ENCODE data around the gene FAM53A.
"Not testable (repeated sequence)": the region's sequence is repeated elsewhere in the genome, so short reads cannot be mapped to it uniquely, and the experiment has no call there.

The FAM53A gene

GRCh38 chr4:1618438-1618837 lies 65.7 kb downstream of the FAM53A start:
- DNase-seq, result no peak

DNA sequence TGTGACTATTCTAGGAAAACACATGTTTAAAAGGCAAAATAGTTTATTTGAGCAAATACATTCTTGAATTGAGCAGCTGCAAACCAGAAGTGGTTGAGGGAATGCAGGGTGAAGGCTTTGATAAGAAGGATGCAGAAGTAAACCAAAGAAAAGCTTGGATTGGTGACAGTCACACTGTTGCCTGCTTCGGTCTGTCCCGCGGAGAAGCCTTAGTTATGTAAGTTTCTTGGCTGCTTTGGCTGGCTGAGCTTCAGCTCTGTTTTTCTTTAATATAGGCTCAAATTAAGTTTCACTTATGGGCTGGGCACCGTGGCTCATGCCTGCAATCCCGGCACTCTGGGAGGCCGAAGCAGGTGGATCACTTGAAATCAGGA lies 67.6 kb downstream of the FAM53A start:
- no peak for DNase-seq

DNA sequence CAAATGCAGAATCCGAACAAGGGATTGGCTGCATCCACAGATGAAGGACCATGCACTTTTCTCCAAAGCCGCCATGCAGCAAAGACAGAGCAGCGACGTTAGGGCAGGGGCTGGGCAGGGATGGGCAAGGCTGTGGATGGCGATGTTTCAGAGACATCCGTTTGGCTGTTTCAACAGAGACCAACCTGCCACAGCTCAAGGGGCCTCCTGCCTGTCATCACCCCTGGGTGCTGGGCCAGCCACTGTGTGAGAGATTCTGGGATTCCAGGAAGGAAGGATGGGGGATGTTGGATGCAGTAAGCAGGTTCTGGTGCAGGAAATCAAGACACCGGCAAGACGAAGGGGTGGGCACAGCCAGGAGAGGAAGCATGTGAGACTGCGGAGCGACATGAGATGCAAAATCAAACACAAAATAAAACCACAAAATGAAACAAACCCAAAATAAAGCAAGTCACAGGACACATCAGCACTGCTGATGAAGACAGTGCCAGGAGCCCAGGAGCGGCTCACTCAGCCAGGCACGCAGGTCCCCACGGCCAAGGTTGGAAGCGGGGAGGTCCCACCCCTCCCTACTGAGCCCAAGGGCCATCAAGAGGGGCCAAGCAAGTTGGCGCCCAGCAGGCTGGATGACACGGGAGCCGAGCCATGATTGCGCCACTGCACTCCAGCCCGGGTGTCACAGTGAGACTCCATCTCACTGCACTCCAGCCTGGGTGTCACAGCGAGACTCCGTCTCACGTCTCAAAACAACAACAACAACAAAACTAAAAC lies 68.1 kb downstream of the FAM53A start:
- no peak for DNase-seq

DNA sequence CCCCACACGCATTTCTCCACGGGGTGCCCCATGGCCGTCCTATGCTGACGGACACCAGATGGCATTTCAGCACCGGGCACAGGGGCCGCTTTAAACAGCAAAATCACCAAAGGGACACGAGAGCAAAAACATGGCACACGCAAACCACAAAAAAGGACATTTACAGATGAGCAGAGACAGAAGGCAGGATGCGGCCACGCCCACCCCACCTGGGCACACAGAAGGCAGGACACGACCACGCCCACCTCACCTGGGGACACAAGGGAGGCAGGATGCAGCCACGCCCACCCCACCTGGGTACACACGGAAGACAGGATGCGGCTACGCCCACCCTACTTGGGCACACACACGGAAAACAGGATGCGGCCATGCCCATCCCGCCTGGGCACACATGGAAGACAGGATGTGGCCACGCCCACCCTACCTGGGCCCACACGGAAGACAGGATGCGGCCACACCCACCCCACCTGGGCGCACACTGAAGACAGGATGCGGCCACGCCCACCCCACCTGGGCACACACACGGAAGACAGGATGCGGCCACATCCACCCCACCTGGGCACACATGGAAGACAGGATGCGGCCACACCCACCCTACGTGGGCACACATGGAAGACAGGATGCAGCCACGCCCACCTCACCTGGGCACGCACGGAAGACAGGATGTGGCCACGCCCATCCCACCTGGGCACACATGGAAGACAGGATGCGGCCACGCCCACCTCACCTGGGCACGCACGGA lies 69.1 kb downstream of the FAM53A start:
- DNase-seq, result no peak

DNA sequence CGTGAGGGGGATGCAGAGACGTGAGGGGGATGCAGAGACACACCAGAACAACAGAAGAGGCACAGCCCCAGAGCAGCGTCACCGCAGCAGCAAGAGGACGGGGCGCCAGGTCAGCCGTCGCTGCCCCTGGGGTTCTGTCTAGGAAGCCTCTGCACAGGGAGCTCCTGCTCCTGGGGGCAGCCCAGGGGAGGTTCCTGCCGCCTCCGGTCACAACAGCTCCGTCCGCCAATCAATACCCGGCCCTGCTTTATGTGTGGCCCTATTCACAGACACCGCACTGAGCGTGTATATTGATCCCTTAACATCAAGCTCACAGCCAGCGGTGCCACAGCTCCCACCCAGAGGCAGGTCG lies 69.6 kb downstream of the FAM53A start:
- no peak for DNase-seq

DNA sequence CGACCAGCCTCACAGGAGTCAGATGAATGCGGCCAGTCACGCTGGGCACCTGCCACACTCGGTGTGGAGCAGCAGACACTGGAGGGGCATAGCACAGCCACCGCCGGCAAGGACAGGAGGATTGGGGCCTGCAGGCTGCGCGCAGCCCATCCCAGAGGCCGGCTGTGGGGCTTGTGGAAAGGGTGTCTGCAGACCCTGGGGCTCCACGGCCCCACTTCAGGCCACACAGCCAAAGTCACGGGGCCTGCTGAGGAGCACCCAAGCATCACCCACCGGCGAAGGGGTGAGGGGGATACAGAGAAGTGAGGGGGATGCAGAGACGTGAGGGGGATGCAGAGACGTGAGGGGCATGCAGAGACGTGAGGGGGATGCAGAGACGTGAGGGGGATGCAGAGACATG lies 70.1 kb downstream of the FAM53A start:
- DNase-seq, result no peak

- no peak for DNase-seq
Observed at GRCh38 chr4:1613099-1613495, 71.0 kb downstream of the FAM53A start.

GRCh38 chr4:1612278-1613098 lies 71.6 kb downstream of the FAM53A start:
- no peak for DNase-seq

DNA sequence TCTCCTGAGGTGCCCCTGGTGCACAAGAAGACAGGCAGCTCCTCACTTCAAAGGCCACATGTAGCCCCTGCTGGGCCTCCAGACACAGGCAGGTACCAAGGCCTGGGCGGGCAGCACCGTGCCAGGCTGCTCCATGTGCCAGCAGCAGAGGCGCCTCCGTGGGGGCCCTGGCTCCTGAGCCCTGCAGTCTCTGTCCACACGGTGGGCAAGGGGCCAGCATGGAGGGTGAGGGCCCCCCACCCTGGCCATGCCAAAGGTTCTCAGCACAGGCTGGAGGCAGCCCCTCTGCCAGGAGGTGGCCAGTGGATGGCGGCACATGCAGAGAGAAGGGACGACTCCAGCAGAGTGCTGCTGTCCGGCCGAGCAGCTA lies 72.6 kb downstream of the FAM53A start:
- no peak for DNase-seq

DNA sequence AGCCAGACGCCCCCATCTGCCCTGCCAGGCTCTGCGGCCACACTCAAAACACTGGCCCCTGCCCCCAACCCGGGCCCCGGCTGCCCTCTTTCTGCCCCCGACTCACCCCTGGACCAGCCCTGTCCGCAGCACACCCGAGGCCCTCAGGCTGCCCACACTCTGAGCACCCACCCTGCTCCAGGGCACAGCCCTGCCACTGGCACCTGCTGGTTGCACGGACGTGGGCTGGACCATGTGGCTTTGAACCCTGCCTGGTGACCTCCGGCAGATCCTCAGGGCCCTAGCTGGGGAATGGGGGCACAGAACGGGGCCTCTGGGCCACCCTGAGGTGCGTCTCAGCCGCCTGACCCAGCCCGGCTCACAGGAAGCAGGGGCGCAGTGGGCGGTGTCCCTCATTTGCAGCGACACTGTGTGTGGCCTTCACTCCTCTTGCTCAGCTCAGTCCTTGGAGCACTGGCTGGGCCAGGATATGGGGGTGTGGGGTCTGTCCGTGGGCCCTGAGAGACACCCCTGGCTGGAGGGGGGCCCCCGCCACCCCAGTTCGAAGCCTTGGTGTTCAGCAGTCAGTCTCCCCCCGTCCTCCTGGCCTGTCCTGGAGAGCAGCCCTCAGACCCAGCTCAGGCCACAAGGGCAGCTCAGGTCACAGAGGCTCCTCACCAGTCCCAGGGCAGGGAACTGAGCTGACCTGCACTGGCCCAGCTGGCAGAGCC lies 73.2 kb downstream of the FAM53A start:
- no peak for DNase-seq

- no peak for DNase-seq
Observed at GRCh38 chr4:1609901-1610790, 74.0 kb downstream of the FAM53A start.

DNA sequence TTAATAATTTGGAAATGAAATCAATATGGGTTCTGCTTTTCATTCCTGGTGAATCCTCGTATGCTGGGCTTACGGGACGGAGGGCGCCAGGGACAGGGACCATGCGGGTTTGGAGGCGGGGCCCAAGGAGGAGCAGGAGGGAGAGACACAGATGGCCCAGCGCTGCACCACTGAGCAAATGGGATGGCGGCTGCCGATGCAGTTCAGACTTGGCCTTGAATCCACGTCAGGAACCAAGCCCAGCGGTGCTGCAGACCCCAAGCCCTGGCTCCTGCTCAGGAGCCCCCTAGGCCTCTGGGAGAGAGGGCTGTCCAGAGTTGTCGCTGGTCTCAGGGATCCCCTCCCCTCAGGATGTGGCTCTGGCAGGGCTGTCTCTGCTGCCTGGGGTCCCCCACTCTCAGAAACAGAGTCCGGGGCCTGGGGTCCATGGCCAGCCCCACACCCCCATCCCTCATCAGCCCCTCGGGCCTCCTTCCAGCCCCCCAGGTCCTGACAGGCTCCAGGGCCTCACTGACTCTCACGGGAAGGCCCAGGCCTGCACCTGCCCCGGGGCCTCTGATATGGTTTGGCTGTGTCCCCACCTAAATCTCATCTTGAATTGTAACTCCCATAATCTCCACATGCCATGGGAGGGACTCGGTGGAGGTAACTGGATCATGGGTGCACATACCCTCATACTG lies 75.2 kb downstream of the FAM53A start:
- no peak for DNase-seq

GRCh38 chr4:1608196-1608820 lies 75.8 kb downstream of the FAM53A start:
- DNase-seq, result no peak

DNA sequence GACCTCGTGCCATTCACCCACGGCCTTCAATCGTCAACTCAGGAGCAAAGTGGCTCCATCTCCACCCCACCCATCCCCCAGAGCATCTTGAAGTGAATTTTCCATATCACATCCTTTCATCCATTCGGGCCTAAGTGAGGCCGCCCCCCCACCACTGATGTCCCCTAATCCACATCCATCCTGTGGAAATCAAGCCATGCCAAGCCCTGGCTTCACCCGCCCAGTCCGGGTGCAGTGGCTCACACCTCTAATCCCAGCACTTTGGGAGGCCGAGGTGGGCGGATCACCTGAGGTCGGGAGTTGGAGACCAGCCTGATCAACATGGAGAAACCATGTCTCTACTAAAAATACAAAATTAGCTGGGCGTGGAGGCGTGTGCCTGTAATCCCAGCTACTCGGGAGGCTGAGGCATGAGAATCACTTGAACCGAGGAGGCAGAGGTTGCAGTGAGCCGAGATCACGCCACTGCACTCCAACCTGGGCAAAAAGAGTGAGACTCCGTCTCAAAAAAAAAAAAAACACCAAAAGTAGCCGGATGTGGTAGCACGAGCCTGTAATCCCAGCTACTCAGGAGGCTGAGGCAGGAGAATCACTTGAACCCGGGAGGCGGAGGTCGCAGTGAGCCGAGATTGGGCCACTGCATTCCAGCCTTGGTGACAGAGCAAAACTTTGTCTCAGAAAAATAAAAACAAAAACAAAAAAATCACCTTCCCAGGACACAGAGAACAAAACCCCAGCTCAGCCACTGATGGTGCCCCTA lies 76.5 kb downstream of the FAM53A start:
- not testable (repeated sequence) for DNase-seq

GRCh38 chr4:1604706-1605205 lies 79.4 kb downstream of the FAM53A start:
- no peak for DNase-seq

GRCh38 chr4:1604181-1604705 lies 79.9 kb downstream of the FAM53A start:
- no peak for DNase-seq

DNA sequence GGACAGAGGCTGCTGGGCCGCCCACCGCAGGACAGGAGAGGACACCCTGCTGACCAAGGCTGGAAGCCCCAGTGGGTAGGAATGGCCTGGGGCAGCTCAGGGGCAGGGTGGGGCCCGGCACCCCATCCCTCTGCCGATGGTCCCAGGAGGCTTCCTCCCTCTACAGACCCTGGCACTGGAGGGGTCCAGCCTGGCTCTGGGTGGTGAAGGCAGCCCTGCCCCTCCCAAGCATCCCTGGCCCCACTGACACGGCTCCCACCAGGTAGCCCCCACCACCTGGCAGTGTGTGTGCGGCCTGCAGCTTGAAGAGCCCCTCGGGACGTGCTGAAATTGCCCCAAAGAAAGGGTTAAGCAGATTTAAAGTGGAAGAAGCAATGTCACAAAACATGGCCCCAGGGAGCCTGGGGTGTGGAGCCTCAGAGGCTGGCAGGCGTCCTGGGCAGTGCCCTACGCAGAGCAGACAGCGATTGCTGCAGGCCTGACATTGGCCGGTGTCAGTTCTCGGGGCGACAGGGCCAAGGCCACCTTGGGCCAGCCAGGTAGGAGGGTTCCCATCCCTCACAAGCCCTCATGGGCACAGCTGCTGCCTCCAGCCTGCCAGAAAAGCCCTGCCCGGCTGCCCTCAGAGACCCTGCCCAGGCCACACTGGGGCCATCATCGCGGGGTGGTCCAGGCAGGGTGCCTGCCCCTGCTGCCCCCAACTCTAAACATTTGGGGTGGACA lies 80.5 kb downstream of the FAM53A start:
- no peak for DNase-seq

GRCh38 chr4:1602655-1603412 lies 81.3 kb downstream of the FAM53A start:
- DNase-seq, result no peak

Measured in NCI-H510A (cell line).